ENCODE results near the gene RIN3. TPM values are rescaled to one million over a fixed set of nuclear protein-coding genes. Genes with fewer than 3 reads are reported as not detected.

RIN3 gene
- total and polyA plus RNA-seq, 10 of the 15 experiments (the other 5 are each of a cell fraction or from before 2014, with no cell fraction given), result 0.91 to 23.3 (median 6.3) TPM

DNA sequence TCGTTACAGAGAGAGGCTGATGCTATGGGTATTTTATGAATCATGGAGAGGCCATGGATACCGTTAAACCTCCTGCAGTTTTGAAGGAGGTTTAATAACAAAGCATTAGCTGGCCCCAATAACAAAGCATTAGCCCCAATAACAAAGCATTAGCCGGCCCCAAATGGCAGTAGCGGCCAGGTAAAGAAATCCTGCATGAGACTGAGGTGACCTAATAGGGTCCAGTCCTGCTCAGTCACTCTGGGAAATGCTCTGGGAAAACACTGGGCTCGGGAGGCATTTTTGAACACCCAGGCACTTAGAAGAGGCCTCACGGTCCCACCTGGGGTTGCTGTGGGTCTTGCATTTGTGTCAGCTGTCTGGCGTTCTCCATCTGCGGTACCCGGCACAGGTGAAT, 776 bp upstream of the RIN3 start:
- no peaks in the 10 kb centered on the region for H3K9me3 ChIP-seq (replicated peaks; ENCODE audit: control insufficient read depth, insufficient read depth, low read length)
- H3K4me3 ChIP-seq, result peak overlapping the region; percentile 40; the same call in 1 of the 2 replicates
- H3K4me2 ChIP-seq (ENCODE audit: control insufficient read depth, insufficient read depth), result peak overlapping the region; percentile 43
- H3K79me2 ChIP-seq (ENCODE audit: control insufficient read depth, insufficient read depth, low read length), result peaks cover 8% of the 10 kb centered on the region; the same call in 1 of the 2 replicates
- H3K9ac ChIP-seq (ENCODE audit: control insufficient read depth, insufficient read depth, low read length), result no peak overlapping the region
- ChIA-PET CTCF (no interaction called here), SMC1A (ENCODE audit: uncharacterized antibody, unreplicated experiment) (interaction anchor here (1.0 kb wide), 1 partner anchor 9 kb away, joined by 3 read pairs; no protein-coding TSS in a partner anchor), POLR2A (interaction anchor here (1.2 kb wide), 1 partner anchor 37 kb away, joined by 3 read pairs; no protein-coding TSS in a partner anchor), RAD21 (ENCODE audit: unreplicated experiment) (interaction anchor here (0.8 kb wide), 1 partner anchor 64 kb away, joined by 3 read pairs; no protein-coding TSS in a partner anchor)
- H4K20me1 ChIP-seq (ENCODE audit: control insufficient read depth, insufficient read depth), result no peaks in the 10 kb centered on the region
- TF ChIP-seq PML (IDR thresholded peaks at IDR 0.05; ENCODE audit: low read length) (no peak), IKZF1 (conservative IDR thresholded peaks at IDR 0.05) (no peak), WRNIP1 (IDR thresholded peaks at IDR 0.05; ENCODE audit: borderline replicate concordance, low read depth, low read length) (no peak), SRF (IDR thresholded peaks at IDR 0.05; ENCODE audit: low read depth in 2 of 2, low read length in 2 of 2) (no peak), MTA3 (IDR thresholded peaks at IDR 0.05; ENCODE audit: borderline replicate concordance, low read length) (no peak), KAT2A (conservative IDR thresholded peaks at IDR 0.05; ENCODE audit: control insufficient read depth, low read depth, low read length) (no peak)
- TF ChIP-seq, protein P1, sequence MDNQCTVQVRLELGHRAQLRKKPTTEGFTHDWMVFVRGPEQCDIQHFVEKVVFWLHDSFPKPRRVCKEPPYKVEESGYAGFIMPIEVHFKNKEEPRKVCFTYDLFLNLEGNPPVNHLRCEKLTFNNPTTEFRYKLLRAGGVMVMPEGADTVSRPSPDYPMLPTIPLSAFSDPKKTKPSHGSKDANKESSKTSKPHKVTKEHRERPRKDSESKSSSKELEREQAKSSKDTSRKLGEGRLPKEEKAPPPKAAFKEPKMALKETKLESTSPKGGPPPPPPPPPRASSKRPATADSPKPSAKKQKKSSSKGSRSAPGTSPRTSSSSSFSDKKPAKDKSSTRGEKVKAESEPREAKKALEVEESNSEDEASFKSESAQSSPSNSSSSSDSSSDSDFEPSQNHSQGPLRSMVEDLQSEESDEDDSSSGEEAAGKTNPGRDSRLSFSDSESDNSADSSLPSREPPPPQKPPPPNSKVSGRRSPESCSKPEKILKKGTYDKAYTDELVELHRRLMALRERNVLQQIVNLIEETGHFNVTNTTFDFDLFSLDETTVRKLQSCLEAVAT (IDR thresholded peaks at IDR 0.05), result peak; percentile 53; the same call in 1 of the 2 replicates
- no peak for FAIRE-seq
- no peak overlapping the region; the same call in 1 of the 2 replicates for H3K27ac ChIP-seq (ENCODE audit: control insufficient read depth, insufficient read depth)
- H2AFZ ChIP-seq (ENCODE audit: control insufficient read depth, low read depth, low read length), result peak overlapping the region; percentile 77
- no peaks in the 10 kb centered on the region for H3K36me3 ChIP-seq (ENCODE audit: control insufficient read depth in 2 of 2, insufficient read depth in 2 of 2, low read length in 1 of 2)
- WGBS (ENCODE audit: insufficient coverage, insufficient replicate concordance, low lambda C conversion rate, missing lambda C conversion rate), result 80% methylated on average over 9 of the region's 9 CpGs
- intact Hi-C loops (cut with micrococcal nuclease; ENCODE audit: unreplicated experiment) (loop anchor here (5.0 kb wide), 1 partner anchor 74 kb away; no protein-coding TSS in a partner anchor), in situ Hi-C loops (cut with MboI) (no loop called here)
- DNase-seq (ENCODE audit: low read depth, low spot score), result no peak
- peaks cover 10% of the 10 kb centered on the region for H3K4me1 ChIP-seq (ENCODE audit: control insufficient read depth, insufficient read depth, low read length)
- no peak for ATAC-seq
- BruUV-seq (replicated peaks), result no TSS peak
- H3K27me3 ChIP-seq (replicated peaks in 1 of 2; ENCODE audit: control insufficient read depth in 2 of 2, insufficient read depth in 2 of 2, low read length in 1 of 2), result no peaks in the 10 kb centered on the region; a peak in 1 of 4 replicates
